K562 (cell line): ENCODE measurements around the gene FIGLA.

Experiments
- BRD4 ChIP-seq: fragments of 200-600 bp; sonication (generic); IDR thresholded peaks from 2 replicates; pipeline ENCODE4 v1.6.1; 2017; ENCODE audit warnings: inconsistent platforms
- CHD1 ChIP-seq: fragments of 200-600 bp; sonication (generic); IDR thresholded peaks from one replicate; pipeline ENCODE4 v1.6.1; 2012; ENCODE audit warnings: mild to moderate bottlenecking, moderate library complexity, low read length, inconsistent platforms
- TAF1 ChIP-seq: IDR thresholded peaks from 2 replicates; pipeline ENCODE4 v1.6.1; 2011; ENCODE audit warnings: mild to moderate bottlenecking, low read length, moderate library complexity; ENCODE audit not compliant: insufficient read depth, control insufficient read depth, severe bottlenecking; ENCODE audit errors: extremely low read depth
- TBL1XR1 ChIP-seq, 2 experiments: IDR thresholded peaks; 2 replicates each; pipeline ENCODE4 v1.6.1; 2012; ENCODE audit warnings: improper control_type of control experiment in 2 of 2, low read length in 2 of 2, mild to moderate bottlenecking in 1 of 2
- TF ChIP-seq, protein P1 (sequence below), 3 experiments: IDR thresholded peaks in 2 of 3; conservative IDR thresholded peaks in 1 of 3; 2 replicates each; pipeline ENCODE4 v1.5.1; 2011 to 2012; ENCODE audit warnings: low read length in 3 of 3, mild to moderate bottlenecking in 3 of 3, control low read depth in 2 of 3, improper control_type of control experiment in 1 of 3, inconsistent platforms in 1 of 3, low read depth in 1 of 3, mixed read lengths in 1 of 3, moderate library complexity in 1 of 3; ENCODE audit not compliant: insufficient read depth in 2 of 3
- TF ChIP-seq, protein P2 (sequence below): sonication (generic); formaldehyde crosslinking; IDR thresholded peaks from 2 replicates; pipeline ENCODE4 v1.5.0; 2020; ENCODE audit warnings: missing genetic modification reagents
- TF ChIP-seq, protein P3 (sequence below): fragments of 450-650 bp; IDR thresholded peaks from 2 replicates; pipeline ENCODE4 v1.6.1; 2016; ENCODE audit warnings: antibody characterized with exemption
- TF ChIP-seq, protein P4 (sequence below): sonication (generic); formaldehyde crosslinking; IDR thresholded peaks from 2 replicates; pipeline ENCODE4 v1.8.0; 2022; ENCODE audit warnings: missing genetic modification reagents, mild to moderate bottlenecking, borderline replicate concordance

- TF ChIP-seq BRD4, result no peak
- no peak for TF ChIP-seq CHD1
- TF ChIP-seq, protein P1, sequence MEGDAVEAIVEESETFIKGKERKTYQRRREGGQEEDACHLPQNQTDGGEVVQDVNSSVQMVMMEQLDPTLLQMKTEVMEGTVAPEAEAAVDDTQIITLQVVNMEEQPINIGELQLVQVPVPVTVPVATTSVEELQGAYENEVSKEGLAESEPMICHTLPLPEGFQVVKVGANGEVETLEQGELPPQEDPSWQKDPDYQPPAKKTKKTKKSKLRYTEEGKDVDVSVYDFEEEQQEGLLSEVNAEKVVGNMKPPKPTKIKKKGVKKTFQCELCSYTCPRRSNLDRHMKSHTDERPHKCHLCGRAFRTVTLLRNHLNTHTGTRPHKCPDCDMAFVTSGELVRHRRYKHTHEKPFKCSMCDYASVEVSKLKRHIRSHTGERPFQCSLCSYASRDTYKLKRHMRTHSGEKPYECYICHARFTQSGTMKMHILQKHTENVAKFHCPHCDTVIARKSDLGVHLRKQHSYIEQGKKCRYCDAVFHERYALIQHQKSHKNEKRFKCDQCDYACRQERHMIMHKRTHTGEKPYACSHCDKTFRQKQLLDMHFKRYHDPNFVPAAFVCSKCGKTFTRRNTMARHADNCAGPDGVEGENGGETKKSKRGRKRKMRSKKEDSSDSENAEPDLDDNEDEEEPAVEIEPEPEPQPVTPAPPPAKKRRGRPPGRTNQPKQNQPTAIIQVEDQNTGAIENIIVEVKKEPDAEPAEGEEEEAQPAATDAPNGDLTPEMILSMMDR (IDR thresholded peaks at IDR 0.05 in 2 of 3, conservative IDR thresholded peaks at IDR 0.05 in 1 of 3; ENCODE audit: insufficient read depth in 2 of 3, low read depth in 1 of 3, low read length in 3 of 3), result no peak
- TF ChIP-seq, protein P2, sequence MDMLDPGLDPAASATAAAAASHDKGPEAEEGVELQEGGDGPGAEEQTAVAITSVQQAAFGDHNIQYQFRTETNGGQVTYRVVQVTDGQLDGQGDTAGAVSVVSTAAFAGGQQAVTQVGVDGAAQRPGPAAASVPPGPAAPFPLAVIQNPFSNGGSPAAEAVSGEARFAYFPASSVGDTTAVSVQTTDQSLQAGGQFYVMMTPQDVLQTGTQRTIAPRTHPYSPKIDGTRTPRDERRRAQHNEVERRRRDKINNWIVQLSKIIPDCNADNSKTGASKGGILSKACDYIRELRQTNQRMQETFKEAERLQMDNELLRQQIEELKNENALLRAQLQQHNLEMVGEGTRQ (CRISPR knock-in tag), result no peak
- TF ChIP-seq TAF1, result no peak
- TF ChIP-seq, protein P3, sequence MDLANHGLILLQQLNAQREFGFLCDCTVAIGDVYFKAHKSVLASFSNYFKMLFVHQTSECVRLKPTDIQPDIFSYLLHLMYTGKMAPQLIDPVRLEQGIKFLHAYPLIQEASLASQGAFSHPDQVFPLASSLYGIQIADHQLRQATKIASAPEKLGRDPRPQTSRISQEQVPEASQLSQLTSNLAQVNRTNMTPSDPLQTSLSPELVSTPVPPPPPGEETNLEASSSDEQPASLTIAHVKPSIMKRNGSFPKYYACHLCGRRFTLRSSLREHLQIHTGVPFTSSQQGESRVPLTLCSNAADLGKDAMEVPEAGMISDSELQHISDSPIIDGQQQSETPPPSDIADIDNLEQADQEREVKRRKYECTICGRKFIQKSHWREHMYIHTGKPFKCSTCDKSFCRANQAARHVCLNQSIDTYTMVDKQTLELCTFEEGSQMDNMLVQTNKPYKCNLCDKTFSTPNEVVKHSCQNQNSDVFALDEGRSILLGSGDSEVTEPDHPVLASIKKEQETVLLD, result no peak
- TF ChIP-seq TBL1XR1 (IDR thresholded peaks at IDR 0.05; ENCODE audit: low read length in 2 of 2), result no peak
- TF ChIP-seq, protein P4, sequence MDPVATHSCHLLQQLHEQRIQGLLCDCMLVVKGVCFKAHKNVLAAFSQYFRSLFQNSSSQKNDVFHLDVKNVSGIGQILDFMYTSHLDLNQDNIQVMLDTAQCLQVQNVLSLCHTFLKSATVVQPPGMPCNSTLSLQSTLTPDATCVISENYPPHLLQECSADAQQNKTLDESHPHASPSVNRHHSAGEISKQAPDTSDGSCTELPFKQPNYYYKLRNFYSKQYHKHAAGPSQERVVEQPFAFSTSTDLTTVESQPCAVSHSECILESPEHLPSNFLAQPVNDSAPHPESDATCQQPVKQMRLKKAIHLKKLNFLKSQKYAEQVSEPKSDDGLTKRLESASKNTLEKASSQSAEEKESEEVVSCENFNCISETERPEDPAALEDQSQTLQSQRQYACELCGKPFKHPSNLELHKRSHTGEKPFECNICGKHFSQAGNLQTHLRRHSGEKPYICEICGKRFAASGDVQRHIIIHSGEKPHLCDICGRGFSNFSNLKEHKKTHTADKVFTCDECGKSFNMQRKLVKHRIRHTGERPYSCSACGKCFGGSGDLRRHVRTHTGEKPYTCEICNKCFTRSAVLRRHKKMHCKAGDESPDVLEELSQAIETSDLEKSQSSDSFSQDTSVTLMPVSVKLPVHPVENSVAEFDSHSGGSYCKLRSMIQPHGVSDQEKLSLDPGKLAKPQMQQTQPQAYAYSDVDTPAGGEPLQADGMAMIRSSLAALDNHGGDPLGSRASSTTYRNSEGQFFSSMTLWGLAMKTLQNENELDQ (CRISPR knock-in tag), result no peak
Observed at GRCh38 chr2:70826696-70827350, 36.4 kb upstream of the FIGLA start.
